Activated CD4-positive, alpha-beta T cell treated with anti-CD3 and anti-CD28 coated beads, Interleukin-2, amount 10 ng/mL, durations not matched to agents 7 days and 5 days (primary cell): Measurements from ENCODE around the gene ZNF783. TPM values are rescaled to one million over a fixed set of nuclear protein-coding genes. Genes with fewer than 3 reads are reported as not detected.
"Not testable (repeated sequence)": the region's sequence is repeated elsewhere in the genome, so short reads cannot be mapped to it uniquely, and the experiment has no call there.

ENCODE experiments used
- CTCF ChIA-PET: fragments of 350-600 bp; sonication (Branson Sonifier 250); formaldehyde crosslinking; loops from one replicate; lab custom pipeline; 2021; ENCODE audit warnings: antibody characterized with exemption; lab: Charles Lee
- POLR2A ChIA-PET: fragments of 350-600 bp; sonication (Branson Sonifier 250); formaldehyde crosslinking; loops from one replicate; lab custom pipeline; 2021; ENCODE audit warnings: antibody characterized with exemption; lab: Charles Lee
- DNase-seq: peaks from one replicate; pipeline ENCODE4 v3.0.0-alpha.2; 2020
- H3K27ac Mint-ChIP-seq: one replicate; pipeline ENCODE4 v1.8.0; 2021; ENCODE audit warnings: mild to moderate bottlenecking, moderate library complexity, mixed read lengths
- H3K27me3 Mint-ChIP-seq: one replicate; pipeline ENCODE4 v1.8.0; 2021; ENCODE audit warnings: mixed read lengths
- H3K36me3 Mint-ChIP-seq: one replicate; pipeline ENCODE4 v1.8.0; 2021; ENCODE audit warnings: low read depth, mixed read lengths
- H3K4me1 Mint-ChIP-seq: one replicate; pipeline ENCODE4 v1.8.0; 2021; ENCODE audit warnings: mixed read lengths
- H3K4me3 Mint-ChIP-seq: one replicate; pipeline ENCODE4 v1.8.0; 2021; ENCODE audit warnings: mild to moderate bottlenecking, moderate library complexity, mixed read lengths
- H3K9me3 Mint-ChIP-seq: one replicate; pipeline ENCODE4 v1.8.0; 2021; ENCODE audit warnings: mixed read lengths
- total RNA-seq, 2 experiments: library from RNA; stranded (reverse); gene quantifications; one replicate each; pipeline ENCODE4 v1.2.3, GENCODE V29; 2021

Gene ZNF783
- 10 to 100 TPM; 19.0 to 21.7 TPM for total RNA-seq

DNA sequence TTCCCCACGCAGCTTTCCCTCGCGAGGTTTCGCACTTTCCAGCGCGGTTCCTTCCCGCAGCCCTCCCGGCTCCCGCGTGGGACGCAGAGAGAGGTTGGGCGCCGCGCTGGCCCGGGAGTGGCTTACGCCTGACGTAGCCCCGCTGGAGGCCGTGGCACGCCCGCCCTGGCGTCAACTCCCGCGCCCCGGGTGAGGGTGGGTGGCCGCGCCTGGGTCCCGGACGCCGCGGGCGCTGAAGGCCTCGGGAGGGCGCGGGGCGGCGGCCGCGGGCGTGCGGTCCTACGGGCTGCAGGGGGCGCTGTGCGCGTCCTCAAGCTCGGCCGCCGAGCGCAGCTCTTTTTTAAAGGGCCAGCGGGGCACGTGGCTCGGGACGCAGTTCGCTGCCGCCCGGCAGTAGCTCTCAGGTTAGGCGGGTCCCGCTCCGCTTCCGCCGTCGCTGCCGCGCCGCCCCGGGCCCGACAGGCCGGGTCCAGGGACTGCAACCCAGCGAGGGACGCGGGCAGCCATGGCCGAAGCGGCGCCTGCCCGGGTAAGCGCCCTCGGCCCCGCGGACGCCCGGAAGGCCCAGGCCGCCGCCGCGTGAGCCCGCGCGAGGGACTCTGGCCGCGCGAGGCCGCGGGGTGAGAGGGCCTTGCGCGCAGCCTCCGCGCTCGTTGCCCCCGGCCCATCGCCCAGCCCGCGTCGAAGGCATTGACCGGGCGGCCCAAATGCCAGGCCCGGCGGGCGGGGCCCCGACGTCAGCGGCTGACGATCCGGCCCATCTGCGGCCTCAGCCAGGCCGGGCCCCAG lies at the start of gene ZNF783:
TSS of gene ZNF783 (plus strand) at position 368 of the 789 bp plus-strand sequence. CDS start at position 506, 138 bp downstream.
- H3K4me1 Mint-ChIP-seq, result peaks cover 33% of the 10 kb centered on the region
- H3K27ac Mint-ChIP-seq, result peak within 1 kb of the TSS; percentile 90
- no peaks in the 10 kb centered on the region for H3K9me3 Mint-ChIP-seq
- POLR2A ChIA-PET, result interaction anchor here (0.6 to 1.5 kb wide), 3 partner anchors 23 to 363 kb away, joined by 3 to 4 read pairs (median 3); partner anchors contain the start of gene ZNF398
- DNase-seq, result peak; percentile 83
- peaks cover 17% of the 10 kb centered on the region for H3K36me3 Mint-ChIP-seq
- H3K4me3 Mint-ChIP-seq, result peak within 1 kb of the TSS; percentile 78
- CTCF ChIA-PET, result interaction anchor here (0.6 to 2.7 kb wide), 42 partner anchors 9 to 480 kb away, joined by 3 to 47 read pairs (median 4); partner anchors contain the start of genes ZNF282 and ZNF398
- H3K27me3 Mint-ChIP-seq, result no peaks in the 10 kb centered on the region

DNA sequence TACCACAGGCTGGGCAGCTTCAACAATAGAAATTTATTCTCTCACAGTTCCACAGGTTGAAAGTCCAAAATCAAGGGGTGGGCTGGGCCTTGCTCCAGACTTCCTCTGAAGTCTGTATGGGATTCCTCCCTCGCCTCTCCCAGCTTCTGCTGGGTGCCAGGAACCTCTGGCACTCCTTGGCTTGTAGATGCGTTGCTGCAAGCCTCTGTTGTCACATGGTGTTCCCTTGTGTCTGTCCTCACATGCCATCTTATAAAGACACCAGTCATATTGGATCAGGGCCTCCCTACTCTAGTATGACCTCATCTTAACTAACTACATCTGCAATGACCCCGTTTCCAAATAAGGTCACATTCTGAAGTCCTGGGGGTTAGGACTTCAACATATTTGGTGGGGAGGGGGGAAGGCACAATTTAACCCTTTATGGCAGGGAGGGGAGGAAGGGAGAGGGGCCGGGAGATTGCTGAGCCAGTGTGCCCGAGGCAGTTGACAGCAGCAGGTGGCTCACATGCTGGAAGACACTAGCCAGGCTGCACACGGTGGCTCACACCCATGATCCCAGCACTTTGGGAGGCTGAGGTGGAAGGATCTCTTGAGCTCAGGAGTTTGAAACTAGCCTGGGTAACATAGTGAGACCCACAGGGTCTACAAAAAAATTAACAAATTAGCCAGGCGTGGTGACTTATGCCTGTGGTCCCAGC lies 47.8 kb upstream of the ZNF783 start:
- peaks cover 9% of the 10 kb centered on the region for H3K4me1 Mint-ChIP-seq
- no peak overlapping the region for H3K4me3 Mint-ChIP-seq
- ChIA-PET CTCF (interaction anchor here (0.6 to 2.2 kb wide), 6 partner anchors 19 to 155 kb away, joined by 3 to 9 read pairs (median 4); partner anchors contain the start of genes ZNF282, ZNF398 and ZNF783), POLR2A (no interaction called here)
- H3K27ac Mint-ChIP-seq, result no peak overlapping the region
- H3K9me3 Mint-ChIP-seq, result no peaks in the 10 kb centered on the region
- DNase-seq, result no peak
- H3K27me3 Mint-ChIP-seq, result no peaks in the 10 kb centered on the region
- peaks cover 63% of the 10 kb centered on the region for H3K36me3 Mint-ChIP-seq

- POLR2A ChIA-PET, result no interaction called here
- Mint-ChIP-seq H3K27me3 (no peaks in the 10 kb centered on the region), H3K4me1 (no peaks in the 10 kb centered on the region), H3K9me3 (no peaks in the 10 kb centered on the region), H3K27ac (no peak overlapping the region), H3K4me3 (no peak overlapping the region), H3K36me3 (peaks cover 57% of the 10 kb centered on the region)
- DNase-seq, result no peak
- CTCF ChIA-PET, result interaction anchor here (1.4 kb wide), 2 partner anchors 13 to 21 kb away, joined by 3 to 4 read pairs; partner anchors contain the start of gene ZNF282
Observed at GRCh38 chr7:149216402-149216801, 45.6 kb upstream of the ZNF783 start.

GRCh38 chr7:149217570-149217969 lies 44.4 kb upstream of the ZNF783 start:
- Mint-ChIP-seq H3K27me3 (no peaks in the 10 kb centered on the region), H3K9me3 (no peaks in the 10 kb centered on the region), H3K27ac (no peak overlapping the region), H3K4me1 (no peaks in the 10 kb centered on the region), H3K4me3 (no peak overlapping the region), H3K36me3 (peaks cover 56% of the 10 kb centered on the region)
- ChIA-PET POLR2A (no interaction called here), CTCF (interaction anchor here (1.4 kb wide), 2 partner anchors 11 to 22 kb away, joined by 3 to 4 read pairs; partner anchors contain the start of gene ZNF282)
- DNase-seq, result no peak

- Mint-ChIP-seq H3K27me3 (no peaks in the 10 kb centered on the region), H3K4me3 (no peak overlapping the region), H3K36me3 (peaks cover 53% of the 10 kb centered on the region), H3K4me1 (no peaks in the 10 kb centered on the region), H3K27ac (no peak overlapping the region), H3K9me3 (no peaks in the 10 kb centered on the region)
- no peak for DNase-seq
- ChIA-PET CTCF (interaction anchor here (0.6 kb wide), 1 partner anchor 23 kb away, joined by 3 read pairs; no protein-coding TSS in a partner anchor), POLR2A (no interaction called here)
Observed at GRCh38 chr7:149218469-149219420, 43.3 kb upstream of the ZNF783 start.

DNA sequence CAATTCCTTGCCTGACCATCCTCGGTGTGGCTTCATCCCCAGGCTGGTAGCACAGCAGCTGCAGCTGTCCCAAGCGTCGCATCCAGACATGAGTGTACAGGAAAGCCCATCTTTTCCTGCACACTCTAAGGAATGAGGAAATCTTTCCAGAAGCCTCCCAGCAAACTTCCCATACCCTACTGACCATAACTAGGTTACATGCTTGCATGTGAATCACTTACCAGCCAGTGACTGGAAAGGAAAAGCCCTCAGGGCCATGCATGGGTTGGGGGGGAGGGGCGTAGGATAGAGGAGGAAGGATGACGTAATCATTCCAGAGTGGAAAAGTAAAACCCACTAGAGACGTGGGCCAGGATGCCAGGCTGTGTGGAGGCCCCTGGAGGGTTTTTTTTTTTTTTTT lies 41.5 kb upstream of the ZNF783 start:
- peaks cover 52% of the 10 kb centered on the region for H3K36me3 Mint-ChIP-seq
- H3K9me3 Mint-ChIP-seq, result no peaks in the 10 kb centered on the region
- ChIA-PET CTCF (no interaction called here), POLR2A (no interaction called here)
- H3K27me3 Mint-ChIP-seq, result no peaks in the 10 kb centered on the region
- no peak for DNase-seq
- H3K4me3 Mint-ChIP-seq, result no peak overlapping the region
- H3K4me1 Mint-ChIP-seq, result no peaks in the 10 kb centered on the region
- H3K27ac Mint-ChIP-seq, result no peak overlapping the region

DNA sequence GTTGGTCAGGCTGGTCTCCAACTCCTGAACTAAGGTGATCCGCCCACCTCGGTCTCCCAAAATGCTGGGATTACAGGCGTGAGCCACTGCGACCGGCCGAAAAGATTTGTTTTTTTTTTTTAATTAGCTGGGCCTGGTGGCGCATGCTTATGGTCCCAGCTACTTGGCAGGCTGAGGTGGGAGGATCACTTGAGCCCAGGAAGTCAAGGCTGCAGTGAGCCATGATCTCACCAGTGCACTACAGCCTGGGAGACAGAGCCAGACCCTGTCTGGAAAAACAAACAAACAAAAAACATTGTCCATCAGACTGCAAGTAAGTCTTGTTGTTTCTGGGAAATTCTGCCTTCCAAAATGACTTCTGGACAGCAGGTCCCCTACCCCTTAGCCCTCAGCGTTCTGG lies 38.8 kb upstream of the ZNF783 start:
- no peak for DNase-seq
- Mint-ChIP-seq H3K9me3 (no peaks in the 10 kb centered on the region), H3K27me3 (no peaks in the 10 kb centered on the region), H3K4me1 (no peaks in the 10 kb centered on the region), H3K27ac (no peak overlapping the region), H3K36me3 (peaks cover 39% of the 10 kb centered on the region), H3K4me3 (no peak overlapping the region)
- POLR2A ChIA-PET, result no interaction called here
- CTCF ChIA-PET, result interaction anchor here (0.6 kb wide), 1 partner anchor 49 kb away, joined by 3 read pairs; no protein-coding TSS in a partner anchor

GRCh38 chr7:149223761-149224160 lies 38.2 kb upstream of the ZNF783 start:
- Mint-ChIP-seq H3K27me3 (no peaks in the 10 kb centered on the region), H3K27ac (no peak overlapping the region), H3K36me3 (peaks cover 34% of the 10 kb centered on the region), H3K4me3 (no peak overlapping the region), H3K4me1 (no peaks in the 10 kb centered on the region), H3K9me3 (no peaks in the 10 kb centered on the region)
- POLR2A ChIA-PET, result no interaction called here
- DNase-seq, result no peak
- CTCF ChIA-PET, result no interaction called here

DNA sequence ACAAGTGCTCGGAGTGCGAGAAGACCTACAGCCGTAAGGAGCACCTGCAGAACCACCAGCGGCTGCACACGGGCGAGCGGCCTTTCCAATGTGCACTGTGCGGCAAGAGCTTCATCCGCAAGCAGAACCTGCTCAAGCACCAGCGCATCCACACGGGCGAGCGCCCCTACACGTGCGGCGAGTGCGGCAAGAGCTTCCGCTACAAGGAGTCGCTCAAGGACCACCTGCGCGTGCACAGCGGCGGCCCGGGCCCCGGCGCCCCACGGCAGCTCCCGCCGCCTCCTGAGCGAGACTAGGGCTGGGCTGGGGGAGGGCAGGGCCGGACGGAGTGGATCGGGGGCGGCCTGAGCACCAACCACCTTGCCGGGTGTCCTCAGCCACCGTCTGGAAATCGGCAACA lies 37.6 kb upstream of the ZNF783 start:
- no peaks in the 10 kb centered on the region for H3K27me3 Mint-ChIP-seq
- peaks cover 31% of the 10 kb centered on the region for H3K36me3 Mint-ChIP-seq
- ChIA-PET CTCF (no interaction called here), POLR2A (no interaction called here)
- H3K9me3 Mint-ChIP-seq, result no peaks in the 10 kb centered on the region
- no peaks in the 10 kb centered on the region for H3K4me1 Mint-ChIP-seq
- H3K4me3 Mint-ChIP-seq, result no peak overlapping the region
- H3K27ac Mint-ChIP-seq, result no peak overlapping the region
- DNase-seq, result no peak

GRCh38 chr7:149225106-149225505 lies 36.9 kb upstream of the ZNF783 start:
- Mint-ChIP-seq H3K27ac (no peak overlapping the region), H3K4me1 (no peaks in the 10 kb centered on the region), H3K36me3 (peaks cover 25% of the 10 kb centered on the region), H3K27me3 (no peaks in the 10 kb centered on the region), H3K9me3 (no peaks in the 10 kb centered on the region), H3K4me3 (no peak overlapping the region)
- POLR2A ChIA-PET, result no interaction called here
- CTCF ChIA-PET, result no interaction called here
- DNase-seq, result no peak

- no peak overlapping the region for H3K4me3 Mint-ChIP-seq
- DNase-seq, result no peak
- CTCF ChIA-PET, result no interaction called here
- H3K9me3 Mint-ChIP-seq, result no peaks in the 10 kb centered on the region
- peaks cover 25% of the 10 kb centered on the region for H3K36me3 Mint-ChIP-seq
- H3K27ac Mint-ChIP-seq, result no peak overlapping the region
- H3K4me1 Mint-ChIP-seq, result no peaks in the 10 kb centered on the region
- POLR2A ChIA-PET, result no interaction called here
- no peaks in the 10 kb centered on the region for H3K27me3 Mint-ChIP-seq
Observed at GRCh38 chr7:149225656-149226055, 36.3 kb upstream of the ZNF783 start.

- POLR2A ChIA-PET, H3K27me3 Mint-ChIP-seq, H3K4me3 Mint-ChIP-seq, H3K4me1 Mint-ChIP-seq, DNase-seq, H3K9me3 Mint-ChIP-seq, H3K27ac Mint-ChIP-seq: not testable (repeated sequence)
- CTCF ChIA-PET, result interaction anchor here (1.2 kb wide), 1 partner anchor 13 kb away, joined by 3 read pairs; no protein-coding TSS in a partner anchor
- peaks cover 20% of the 10 kb centered on the region for H3K36me3 Mint-ChIP-seq
Observed at GRCh38 chr7:149226366-149226765, 35.6 kb upstream of the ZNF783 start.
